Measurements from ENCODE around the gene NEK4. TPM values are rescaled to one million over a fixed set of nuclear protein-coding genes. Genes with fewer than 3 reads are reported as not detected.

NEK4 gene
- total RNA-seq, 2 experiments from 2014 or later, result 21.4 to 22.2 TPM

GRCh38 chr3:52790741-52791140 lies 20.0 kb upstream of the NEK4 start:
- POLR2A ChIA-PET, result no interaction called here
- Mint-ChIP-seq H3K36me3 (ENCODE audit: low read depth) (no peaks in the 10 kb centered on the region), H3K9me3 (no peaks in the 10 kb centered on the region), H3K27me3 (no peaks in the 10 kb centered on the region), H3K27ac (no peak overlapping the region), H3K4me1 (no peaks in the 10 kb centered on the region), H3K4me3 (no peak overlapping the region)
- DNase-seq, result no peak
- CTCF ChIA-PET, result interaction anchor here (1.0 to 1.7 kb wide), 2 partner anchors 20 to 102 kb away, joined by 3 to 5 read pairs; partner anchors contain the start of gene NEK4

GRCh38 chr3:52790337-52790736 lies 19.6 kb upstream of the NEK4 start:
- Mint-ChIP-seq H3K27ac (no peak overlapping the region), H3K27me3 (no peaks in the 10 kb centered on the region), H3K36me3 (ENCODE audit: low read depth) (no peaks in the 10 kb centered on the region), H3K9me3 (no peaks in the 10 kb centered on the region), H3K4me1 (no peaks in the 10 kb centered on the region), H3K4me3 (no peak overlapping the region)
- ChIA-PET CTCF (interaction anchor here (0.6 to 1.0 kb wide), 4 partner anchors 25 to 263 kb away, joined by 3 read pairs; no protein-coding TSS in a partner anchor), POLR2A (no interaction called here)
- DNase-seq, result no peak

- ChIA-PET POLR2A (no interaction called here), CTCF (interaction anchor here (0.6 to 1.0 kb wide), 3 partner anchors 24 to 263 kb away, joined by 3 read pairs; no protein-coding TSS in a partner anchor)
- no peak for DNase-seq
- Mint-ChIP-seq H3K27me3 (no peaks in the 10 kb centered on the region), H3K27ac (no peak overlapping the region), H3K4me3 (no peak overlapping the region), H3K36me3 (ENCODE audit: low read depth) (no peaks in the 10 kb centered on the region), H3K9me3 (no peaks in the 10 kb centered on the region), H3K4me1 (no peaks in the 10 kb centered on the region)
Measured at GRCh38 chr3:52789746-52790040, 19.0 kb upstream of the NEK4 start.

- no peak overlapping the region for H3K4me3 Mint-ChIP-seq
- H3K27ac Mint-ChIP-seq, result no peak overlapping the region
- no peaks in the 10 kb centered on the region for H3K27me3 Mint-ChIP-seq
- DNase-seq, result no peak
- CTCF ChIA-PET, result interaction anchor here (1.0 kb wide), 1 partner anchor 24 kb away, joined by 3 read pairs; no protein-coding TSS in a partner anchor
- no peaks in the 10 kb centered on the region for H3K36me3 Mint-ChIP-seq (ENCODE audit: low read depth)
- POLR2A ChIA-PET, result no interaction called here
- H3K4me1 Mint-ChIP-seq, result no peaks in the 10 kb centered on the region
- H3K9me3 Mint-ChIP-seq, result no peaks in the 10 kb centered on the region
Measured at GRCh38 chr3:52788890-52789745, 18.4 kb upstream of the NEK4 start.

GRCh38 chr3:52787672-52788625 lies 17.2 kb upstream of the NEK4 start:
- ChIA-PET POLR2A (no interaction called here), CTCF (no interaction called here)
- Mint-ChIP-seq H3K36me3 (ENCODE audit: low read depth) (no peaks in the 10 kb centered on the region), H3K4me3 (no peak overlapping the region), H3K27ac (no peak overlapping the region), H3K27me3 (no peaks in the 10 kb centered on the region), H3K9me3 (no peaks in the 10 kb centered on the region), H3K4me1 (no peaks in the 10 kb centered on the region)
- no peak for DNase-seq

- Mint-ChIP-seq H3K4me3 (no peak overlapping the region), H3K9me3 (no peaks in the 10 kb centered on the region), H3K4me1 (no peaks in the 10 kb centered on the region), H3K27me3 (peaks cover 2% of the 10 kb centered on the region), H3K27ac (no peak overlapping the region), H3K36me3 (ENCODE audit: low read depth) (no peaks in the 10 kb centered on the region)
- POLR2A ChIA-PET, result no interaction called here
- CTCF ChIA-PET, result no interaction called here
- DNase-seq, result no peak
Measured at GRCh38 chr3:52787246-52787645, 16.5 kb upstream of the NEK4 start.

GRCh38 chr3:52786330-52787215 lies 15.8 kb upstream of the NEK4 start:
- H3K36me3 Mint-ChIP-seq (ENCODE audit: low read depth), result no peaks in the 10 kb centered on the region
- H3K9me3 Mint-ChIP-seq, result no peaks in the 10 kb centered on the region
- H3K27me3 Mint-ChIP-seq, result peaks cover 7% of the 10 kb centered on the region
- CTCF ChIA-PET, result no interaction called here
- H3K4me3 Mint-ChIP-seq, result no peak overlapping the region
- no peaks in the 10 kb centered on the region for H3K4me1 Mint-ChIP-seq
- POLR2A ChIA-PET, result no interaction called here
- DNase-seq, result no peak
- H3K27ac Mint-ChIP-seq, result no peak overlapping the region

GRCh38 chr3:52784931-52785590 lies 14.3 kb upstream of the NEK4 start:
- Mint-ChIP-seq H3K9me3 (no peaks in the 10 kb centered on the region), H3K36me3 (ENCODE audit: low read depth) (no peaks in the 10 kb centered on the region), H3K4me3 (no peak overlapping the region), H3K27ac (no peak overlapping the region), H3K4me1 (no peaks in the 10 kb centered on the region), H3K27me3 (peaks cover 12% of the 10 kb centered on the region)
- DNase-seq, result no peak
- ChIA-PET CTCF (interaction anchor here (0.6 to 2.1 kb wide), 3 partner anchors 14 to 492 kb away, joined by 4 to 9 read pairs (median 7); no protein-coding TSS in a partner anchor), POLR2A (interaction anchor here (0.6 kb wide), 1 partner anchor 224 kb away, joined by 8 read pairs; no protein-coding TSS in a partner anchor)

- Mint-ChIP-seq H3K4me1 (no peaks in the 10 kb centered on the region), H3K36me3 (ENCODE audit: low read depth) (no peaks in the 10 kb centered on the region), H3K27me3 (peaks cover 12% of the 10 kb centered on the region), H3K9me3 (no peaks in the 10 kb centered on the region), H3K4me3 (no peak overlapping the region), H3K27ac (no peak overlapping the region)
- ChIA-PET POLR2A (no interaction called here), CTCF (interaction anchor here (0.6 to 2.1 kb wide), 2 partner anchors 15 to 493 kb away, joined by 7 to 9 read pairs; no protein-coding TSS in a partner anchor)
- DNase-seq, result no peak
Measured at GRCh38 chr3:52784021-52784621, 13.4 kb upstream of the NEK4 start.

GRCh38 chr3:52783211-52783555 lies 12.4 kb upstream of the NEK4 start:
- no peak for DNase-seq
- CTCF ChIA-PET, result interaction anchor here (0.5 to 2.1 kb wide), 4 partner anchors 9 to 248 kb away, joined by 3 to 7 read pairs (median 4); no protein-coding TSS in a partner anchor
- Mint-ChIP-seq H3K4me3 (no peak overlapping the region), H3K9me3 (no peaks in the 10 kb centered on the region), H3K27me3 (peaks cover 12% of the 10 kb centered on the region), H3K36me3 (ENCODE audit: low read depth) (no peaks in the 10 kb centered on the region), H3K27ac (no peak overlapping the region), H3K4me1 (no peaks in the 10 kb centered on the region)
- POLR2A ChIA-PET, result no interaction called here

GRCh38 chr3:52782412-52783210 lies 11.9 kb upstream of the NEK4 start:
- H3K4me1 Mint-ChIP-seq, result no peaks in the 10 kb centered on the region
- no peaks in the 10 kb centered on the region for H3K9me3 Mint-ChIP-seq
- no peaks in the 10 kb centered on the region for H3K36me3 Mint-ChIP-seq (ENCODE audit: low read depth)
- no peak overlapping the region for H3K4me3 Mint-ChIP-seq
- no peak for DNase-seq
- H3K27ac Mint-ChIP-seq, result no peak overlapping the region
- H3K27me3 Mint-ChIP-seq, result peaks cover 12% of the 10 kb centered on the region
- ChIA-PET POLR2A (no interaction called here), CTCF (interaction anchor here (0.5 to 2.1 kb wide), 4 partner anchors 10 to 19 kb away, joined by 3 to 7 read pairs (median 4); no protein-coding TSS in a partner anchor)
